Neural cell (in vitro differentiated cells): ENCODE results near the gene NRXN2. TPM values are rescaled to one million over a fixed set of nuclear protein-coding genes. Genes with fewer than 3 reads are reported as not detected.
A peak's percentile ranks its signal among the peaks of the same experiment; 100 is the strongest.

Source experiments
- H2AFZ ChIP-seq: fragments of 200-600, 300-800 bp; sonication (generic), shearing (Covaris generic); 2 replicates; pipeline ENCODE4 v1.6.0; 2014; ENCODE audit warnings: low read depth, mild to moderate bottlenecking, antibody characterized with exemption, low read length, moderate library complexity
- H3F3A ChIP-seq: fragments of 200-600 bp; shearing (Covaris generic); 2 replicates; pipeline ENCODE4 v1.6.1; 2016; ENCODE audit warnings: mild to moderate bottlenecking, moderate library complexity, mixed read lengths, antibody characterized with exemption, low read length; ENCODE audit not compliant: insufficient read depth, poor library complexity, severe bottlenecking
- H3K27ac ChIP-seq: fragments of 200-600, 300-800 bp; sonication (generic), shearing (Covaris generic); 2 replicates; pipeline ENCODE4 v1.5.1; 2014; ENCODE audit warnings: mild to moderate bottlenecking, low read length, moderate library complexity
- H3K27me3 ChIP-seq: fragments of 300-800, 200-600 bp; sonication (generic), shearing (Covaris generic); 2 replicates; pipeline ENCODE4 v1.6.0; 2014; ENCODE audit warnings: mild to moderate bottlenecking, low read depth, low read length, moderate library complexity; ENCODE audit not compliant: insufficient read depth
- H3K36me3 ChIP-seq: fragments of 300-800, 200-600 bp; sonication (generic), shearing (Covaris generic); 2 replicates; pipeline ENCODE4 v1.5.1; 2014; ENCODE audit warnings: mild to moderate bottlenecking, antibody characterized with exemption, low read length, moderate library complexity; ENCODE audit not compliant: insufficient read depth
- H3K4me2 ChIP-seq: fragments of 300-800, 200-600 bp; sonication (generic), shearing (Covaris generic); 2 replicates; pipeline ENCODE4 v1.6.0; 2014; ENCODE audit warnings: mild to moderate bottlenecking, low read length
- H3K4me3 ChIP-seq: fragments of 300-800, 200-600 bp; sonication (generic), shearing (Covaris generic); 2 replicates; pipeline ENCODE4 v1.5.1; 2014; ENCODE audit warnings: mild to moderate bottlenecking, low read length, moderate library complexity
- H3K79me2 ChIP-seq: fragments of 200-600 bp; shearing (Covaris generic); replicated peaks from 2 replicates; pipeline ENCODE4 v1.6.0; 2014; ENCODE audit warnings: mild to moderate bottlenecking, low read length, moderate library complexity; ENCODE audit not compliant: insufficient read depth
- H3K9ac ChIP-seq: fragments of 300-800, 200-600 bp; sonication (generic), shearing (Covaris generic); 2 replicates; pipeline ENCODE4 v1.6.1; 2016; ENCODE audit warnings: mild to moderate bottlenecking, low read length, mixed read lengths
- H3K9me2 ChIP-seq: fragments of 200-600 bp; shearing (Covaris generic); 2 replicates; pipeline ENCODE4 v1.6.1; 2016; ENCODE audit warnings: mild to moderate bottlenecking, low read length, mixed read lengths; ENCODE audit not compliant: insufficient read depth
- H3K9me3 ChIP-seq: fragments of 200-600, 300-800 bp; sonication (generic), shearing (Covaris generic); 2 replicates; pipeline ENCODE4 v1.6.1; 2016; ENCODE audit warnings: mild to moderate bottlenecking, mixed run types, low read length, moderate library complexity, mixed read lengths
- H4K20me1 ChIP-seq: fragments of 200-600 bp; shearing (Covaris generic); 2 replicates; pipeline ENCODE4 v1.6.1; 2016; ENCODE audit warnings: mild to moderate bottlenecking, mixed run types; ENCODE audit not compliant: insufficient read depth
- CTCF ChIP-seq: fragments of 450-650 bp; IDR thresholded peaks from 2 replicates; pipeline ENCODE4 v1.5.1; 2014; ENCODE audit warnings: antibody characterized with exemption, mild to moderate bottlenecking, moderate library complexity; ENCODE audit not compliant: poor library complexity, severe bottlenecking
- EP300 ChIP-seq: fragments of 450-650 bp; conservative IDR thresholded peaks from 2 replicates; pipeline ENCODE4 v1.6.1; 2014; ENCODE audit warnings: antibody characterized with exemption, mild to moderate bottlenecking, moderate library complexity; ENCODE audit not compliant: poor library complexity, severe bottlenecking
- EZH2 ChIP-seq: fragments of 200-600, 300-800 bp; shearing (Covaris generic), sonication (generic); IDR thresholded peaks from 2 replicates; pipeline ENCODE4 v1.6.1; 2014; ENCODE audit warnings: antibody characterized with exemption, low read length, borderline replicate concordance, mild to moderate bottlenecking; ENCODE audit not compliant: insufficient read depth, poor library complexity, severe bottlenecking
- MXI1 ChIP-seq: fragments of 450-650 bp; conservative IDR thresholded peaks from 2 replicates; pipeline ENCODE4 v1.6.1; 2014; ENCODE audit warnings: antibody characterized with exemption, mild to moderate bottlenecking; ENCODE audit not compliant: poor library complexity, severe bottlenecking
- POLR2AphosphoS5 ChIP-seq: IDR thresholded peaks from 2 replicates; pipeline ENCODE4 v1.6.1; 2012
- RAD21 ChIP-seq: fragments of 450-650 bp; conservative IDR thresholded peaks from 2 replicates; pipeline ENCODE4 v1.6.1; 2014; ENCODE audit warnings: antibody characterized with exemption, mild to moderate bottlenecking, moderate library complexity
- REST ChIP-seq: IDR thresholded peaks from 2 replicates; pipeline ENCODE4 v1.6.1; 2012; ENCODE audit warnings: borderline replicate concordance
- SMC3 ChIP-seq: fragments of 450-650 bp; conservative IDR thresholded peaks from 2 replicates; pipeline ENCODE4 v1.6.1; 2014; ENCODE audit warnings: antibody characterized with exemption, mild to moderate bottlenecking, moderate library complexity; ENCODE audit not compliant: poor library complexity
- TAF1 ChIP-seq: IDR thresholded peaks from 2 replicates; pipeline ENCODE4 v1.6.1; 2012; ENCODE audit warnings: low read depth
- polyA plus RNA-seq: library from polyadenylated mRNA; depleted of rRNA; stranded (reverse); fragments of >200 nt; gene quantifications from 2 replicates; pipeline ENCODE4 v1.2.3, GENCODE V29; 2014

Gene NRXN2
- polyA plus RNA-seq, 1 donor from 2014 or later, result 68.0 TPM

GRCh38 chr11:64633555-64634159 lies 89.3 kb downstream of the NRXN2 start:
- Histone ChIP-seq H3K36me3 (no peaks in the 10 kb centered on the region), H4K20me1 (no peaks in the 10 kb centered on the region), H3F3A (no peaks in the 10 kb centered on the region), H3K4me3 (no peak overlapping the region), H2AFZ (no peak overlapping the region), H3K27ac (peak overlapping the region; percentile 20), H3K9ac (no peak overlapping the region), H3K4me2 (no peak overlapping the region), H3K9me3 (no peaks in the 10 kb centered on the region), H3K27me3 (no peaks in the 10 kb centered on the region), H3K79me2 (peaks cover 24% of the 10 kb centered on the region), H3K9me2 (no peaks in the 10 kb centered on the region)
- TF ChIP-seq REST, result no peak
- no peak for TF ChIP-seq SMC3
- no peak for TF ChIP-seq EP300
- TF ChIP-seq EZH2, result no peak
- no peak for TF ChIP-seq RAD21
- TF ChIP-seq CTCF, result no peak
- no peak for TF ChIP-seq POLR2AphosphoS5
- TF ChIP-seq MXI1, result no peak
- TF ChIP-seq TAF1, result no peak

GRCh38 chr11:64632654-64633053 lies 90.3 kb downstream of the NRXN2 start:
- Histone ChIP-seq H3K36me3 (no peaks in the 10 kb centered on the region), H3K27ac (no peak overlapping the region), H4K20me1 (no peaks in the 10 kb centered on the region), H3K27me3 (no peaks in the 10 kb centered on the region), H3K79me2 (peaks cover 14% of the 10 kb centered on the region), H3K9ac (no peak overlapping the region), H3K4me3 (no peak overlapping the region), H3K4me2 (no peak overlapping the region), H3F3A (no peaks in the 10 kb centered on the region), H2AFZ (no peak overlapping the region), H3K9me2 (no peaks in the 10 kb centered on the region), H3K9me3 (no peaks in the 10 kb centered on the region)
- TF ChIP-seq MXI1, result no peak
- TF ChIP-seq TAF1, result no peak
- TF ChIP-seq CTCF, result no peak
- TF ChIP-seq EP300, result no peak
- TF ChIP-seq POLR2AphosphoS5, result no peak
- no peak for TF ChIP-seq RAD21
- TF ChIP-seq REST, result no peak
- no peak for TF ChIP-seq SMC3
- TF ChIP-seq EZH2, result no peak
